Astrocyte of the cerebellum (primary cell): ENCODE data around the gene ACER3.
"Not testable (repeated sequence)": the region's sequence is repeated elsewhere in the genome, so short reads cannot be mapped to it uniquely, and the experiment has no call there.

Experiments
- DNase-seq: peaks from one replicate; pipeline ENCODE4 v3.0.0-alpha.2; 2011; ENCODE audit warnings: low read depth
- H3K4me3 ChIP-seq: 2 replicates; pipeline ENCODE4 v1.5.1; 2011; ENCODE audit warnings: mild to moderate bottlenecking, low read depth, low read length, moderate library complexity
- CTCF ChIP-seq: IDR thresholded peaks from 2 replicates; pipeline ENCODE4 v1.5.1; 2012; ENCODE audit warnings: low read length, low read depth, moderate library complexity, mild to moderate bottlenecking; ENCODE audit errors: missing control alignments
- in situ Hi-C: cut with HindIII; loops from 2 replicates; pipeline ENCODE4 v1.10.0; 2017; ENCODE audit warnings: low sequenced_read_pairs

ACER3 gene

GRCh38 chr11:76856106-76856505 is 4.6 kb upstream of the ACER3 start:
- in situ Hi-C loops: no loop called here
- TF ChIP-seq CTCF: no peak
- H3K4me3 ChIP-seq: no peak overlapping the region
- no peak for DNase-seq

- DNase-seq: no peak
- H3K4me3 ChIP-seq: no peak overlapping the region
- TF ChIP-seq CTCF: no peak
- in situ Hi-C loops: no loop called here
Measured at GRCh38 chr11:76856571-76856970, 4.1 kb upstream of the ACER3 start.

- no peak for DNase-seq
- in situ Hi-C loops: no loop called here
- no peak overlapping the region for H3K4me3 ChIP-seq
- no peak for TF ChIP-seq CTCF
Measured at GRCh38 chr11:76857781-76858410, 2.8 kb upstream of the ACER3 start.

GRCh38 chr11:76859708-76860227 is 950 bp upstream of the ACER3 start:
- H3K4me3 ChIP-seq: no peak overlapping the region
- no peak for DNase-seq
- TF ChIP-seq CTCF: no peak
- in situ Hi-C loops: no loop called here

- in situ Hi-C loops: no loop called here
- no peak for TF ChIP-seq CTCF
- peak overlapping the region; percentile 80 for H3K4me3 ChIP-seq
- DNase-seq: no peak
Measured at GRCh38 chr11:76861490-76861953, 804 bp downstream of the ACER3 start.

GRCh38 chr11:76862794-76863193 is 2.1 kb downstream of the ACER3 start:
- H3K4me3 ChIP-seq, in situ Hi-C loops, DNase-seq: not testable (repeated sequence)

- DNase-seq: no peak
- no peak for TF ChIP-seq CTCF
- H3K4me3 ChIP-seq: no peak overlapping the region
- in situ Hi-C loops: no loop called here
Measured at GRCh38 chr11:76863196-76863777, 2.6 kb downstream of the ACER3 start.
